Stimulated activated CD8-positive, alpha-beta memory T cell treated with anti-CD3 and anti-CD28 coated beads, Interleukin-12 subunit alpha, Interleukin-12 subunit beta, amount 100 ng/mL, for 1 hour (primary cell): ENCODE data around the gene BAIAP2.
"Not testable (repeated sequence)": the region's sequence is repeated elsewhere in the genome, so short reads cannot be mapped to it uniquely, and the experiment has no call there.

Experiments
- DNase-seq: peaks from one replicate; pipeline ENCODE4 v3.0.0-alpha.2; 2020; ENCODE audit warnings: low read depth

The BAIAP2 gene

DNA sequence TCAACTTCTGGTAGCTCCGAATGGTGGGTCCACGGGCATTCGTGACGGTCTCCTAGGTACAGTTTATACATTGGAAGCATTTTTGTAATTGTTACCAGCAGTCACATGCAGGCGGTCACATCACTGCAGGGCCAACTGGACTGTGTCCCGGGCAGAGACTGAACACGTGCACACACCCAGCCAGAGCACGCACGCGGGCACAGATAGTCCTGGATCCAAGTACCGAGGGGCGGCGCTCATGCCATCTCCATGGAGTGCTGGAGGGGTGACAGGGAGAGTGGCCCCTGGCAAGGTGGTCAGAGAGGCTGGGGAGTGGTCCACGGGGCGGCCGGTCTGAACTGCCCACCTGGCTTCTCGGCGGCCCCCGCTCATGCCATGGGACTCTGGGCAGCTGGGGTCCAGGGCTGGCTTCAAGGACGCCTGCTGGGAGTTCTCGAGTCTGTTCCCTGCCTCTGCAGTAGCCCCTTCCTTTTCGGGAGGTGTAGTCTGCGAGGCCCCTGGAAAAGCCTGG is 34.2 kb downstream of the BAIAP2 start:
- DNase-seq: no peak

DNA sequence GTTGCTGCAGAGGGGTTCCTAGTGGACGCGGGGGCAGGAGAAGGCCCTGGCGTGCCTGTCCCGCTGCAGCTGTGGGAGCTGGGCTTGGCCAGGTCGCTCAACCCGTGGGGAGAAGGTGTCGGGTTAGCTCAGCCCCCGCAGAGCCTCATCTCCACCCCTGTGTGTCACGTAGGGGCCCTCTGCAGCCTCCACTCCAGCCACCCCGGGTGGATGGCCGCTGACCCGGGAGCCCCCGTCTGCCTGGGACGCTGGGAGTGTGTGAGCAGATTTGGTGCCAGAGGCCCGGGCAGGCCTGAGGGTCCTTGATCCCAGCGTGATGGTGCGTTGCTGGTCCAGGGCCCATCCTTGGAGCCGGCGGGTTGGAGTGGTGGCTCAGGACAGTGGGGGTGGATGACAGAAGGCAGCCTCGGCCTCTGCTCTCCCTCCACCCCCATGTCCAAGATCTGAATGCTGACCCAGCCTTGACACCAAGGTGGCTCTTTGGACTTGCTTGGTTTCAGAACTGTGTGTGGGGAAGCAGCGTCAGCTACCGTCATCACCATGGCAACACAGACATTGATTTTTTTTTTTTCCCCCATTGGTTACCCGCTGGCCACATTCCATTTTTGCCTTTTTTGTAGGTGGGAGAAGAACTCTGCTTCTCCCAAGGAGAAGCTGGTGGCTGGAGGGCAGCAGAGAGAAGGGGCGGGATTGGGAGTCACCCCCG is 35.7 kb downstream of the BAIAP2 start:
- DNase-seq: no peak

DNA sequence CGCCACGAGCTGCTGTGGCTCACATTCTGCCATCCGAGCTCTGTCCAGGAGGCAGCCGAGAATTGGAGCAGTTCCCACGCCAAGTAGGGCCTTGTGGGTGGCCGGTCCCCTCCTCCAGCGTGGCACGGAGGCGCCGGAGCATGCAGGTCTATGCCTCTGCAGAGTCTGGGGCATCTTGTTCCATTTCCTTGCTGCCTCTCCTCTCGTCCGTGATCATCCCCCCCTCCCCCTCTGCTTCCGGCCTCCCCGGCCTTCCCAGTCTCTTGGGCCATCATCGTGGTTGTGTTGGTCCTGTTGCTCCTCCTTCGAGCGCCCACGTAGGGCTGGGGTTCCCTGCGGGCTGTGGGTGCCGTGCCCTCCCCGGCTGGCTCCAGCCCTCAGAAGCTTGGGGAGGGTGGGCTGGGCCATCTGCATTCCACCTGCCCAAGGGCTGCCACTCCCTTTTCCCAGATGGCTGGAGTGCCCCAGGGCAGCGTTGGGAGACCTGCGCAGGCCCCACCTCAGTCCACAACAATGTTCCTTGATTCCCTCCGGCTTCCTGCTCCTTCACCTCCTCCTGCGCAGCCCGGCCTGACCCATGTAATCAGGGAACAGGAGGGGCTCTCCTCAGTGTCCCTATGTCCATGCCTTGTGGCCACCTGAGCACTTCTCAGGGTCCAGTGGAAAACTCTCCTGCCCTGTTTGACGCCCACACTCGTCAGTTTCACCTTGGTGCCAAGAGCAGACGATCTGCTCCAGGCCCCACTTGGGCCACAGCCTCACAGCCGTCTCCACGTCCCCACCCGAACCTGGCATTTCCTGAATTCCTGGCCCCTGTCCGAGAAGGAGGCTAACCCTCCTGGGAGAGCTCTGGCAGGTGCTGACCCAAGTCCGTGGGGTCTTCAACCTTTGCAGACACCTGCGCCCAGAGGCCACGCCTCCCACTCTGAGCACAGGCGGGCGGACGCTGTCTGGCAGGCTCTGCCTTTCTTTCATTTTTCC is 37.1 kb downstream of the BAIAP2 start:
- DNase-seq: no peak

DNA sequence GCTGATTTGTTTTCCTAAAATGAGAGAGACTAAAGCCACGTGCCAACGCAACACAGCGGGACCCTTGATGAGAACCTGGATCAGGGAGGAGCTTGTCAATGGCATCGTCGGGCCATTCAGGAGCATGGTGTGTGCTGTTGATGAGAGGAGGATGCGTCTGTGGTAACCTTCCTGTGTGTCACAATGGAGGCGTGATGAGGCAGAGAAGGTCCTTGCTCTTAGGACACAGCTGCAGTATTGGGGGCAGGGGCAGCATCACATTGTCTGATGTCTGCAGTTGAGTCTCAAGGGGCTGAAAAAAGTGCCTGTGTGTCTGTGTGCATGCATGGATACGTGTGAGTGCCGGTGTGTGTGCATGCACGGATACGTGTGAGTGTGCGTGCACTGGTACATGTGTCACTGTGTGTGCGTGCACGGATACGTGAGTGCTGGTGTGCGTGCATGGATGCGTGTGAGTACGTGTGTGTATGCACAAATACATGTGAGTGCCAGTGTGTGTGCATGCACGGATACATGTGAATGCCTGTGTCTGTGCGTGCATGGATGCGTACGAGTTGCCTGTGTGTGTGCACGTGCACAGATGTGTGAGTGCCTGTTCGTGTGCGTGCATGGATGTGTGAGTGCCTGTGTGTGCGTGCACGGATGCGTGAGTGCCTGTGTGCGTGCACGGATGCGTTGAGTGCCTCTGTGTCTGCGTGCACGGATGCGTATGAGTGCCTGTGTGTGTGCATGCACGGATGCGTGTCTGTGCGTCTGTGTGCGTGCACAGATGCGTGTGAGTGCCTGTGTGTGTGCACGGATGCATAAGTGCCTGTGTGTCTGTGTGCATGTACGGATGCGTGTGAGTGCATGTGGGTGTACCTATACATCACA is 39.3 kb downstream of the BAIAP2 start:
- DNase-seq: no peak

DNA sequence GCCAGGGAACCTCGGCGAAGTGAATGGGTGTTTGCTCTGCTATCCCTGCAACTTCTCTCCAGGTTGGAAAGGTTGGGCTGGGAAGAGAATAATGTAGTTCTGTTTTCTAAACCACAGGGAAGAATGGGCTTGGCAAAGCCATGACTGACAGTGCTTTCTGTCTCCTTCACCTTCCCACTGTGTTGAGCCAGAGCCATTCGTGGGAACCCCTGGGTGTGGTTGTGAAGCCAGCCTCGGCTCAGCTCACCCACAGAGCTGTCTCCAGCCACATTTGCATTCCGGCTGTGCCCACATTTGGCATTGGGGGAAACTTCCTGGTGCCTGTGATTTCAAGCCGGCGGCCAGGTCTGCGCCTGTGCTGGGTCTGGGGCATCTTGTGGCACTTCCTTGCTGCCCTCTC is 39.9 kb downstream of the BAIAP2 start:
- no peak for DNase-seq

DNA sequence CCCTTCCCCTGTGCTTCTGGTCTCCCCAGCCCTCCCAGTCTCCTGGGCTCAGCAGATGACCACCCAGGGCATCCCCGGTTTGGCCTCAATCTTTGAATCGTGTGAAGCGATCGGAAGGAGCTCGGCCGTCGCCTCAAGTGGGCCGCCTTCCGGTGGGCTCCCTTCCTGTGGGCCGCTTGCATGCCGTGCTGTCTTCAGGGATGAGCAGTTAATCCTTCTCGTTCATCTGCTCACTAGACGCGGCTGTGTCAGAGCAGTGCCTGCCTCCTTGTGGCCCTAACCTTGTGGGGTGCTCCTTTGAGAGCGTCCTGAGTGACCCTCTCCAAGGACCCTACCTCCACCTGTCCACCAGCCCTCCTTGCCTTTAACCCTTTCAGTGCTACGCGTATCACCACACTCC is 40.4 kb downstream of the BAIAP2 start:
- no peak for DNase-seq

DNA sequence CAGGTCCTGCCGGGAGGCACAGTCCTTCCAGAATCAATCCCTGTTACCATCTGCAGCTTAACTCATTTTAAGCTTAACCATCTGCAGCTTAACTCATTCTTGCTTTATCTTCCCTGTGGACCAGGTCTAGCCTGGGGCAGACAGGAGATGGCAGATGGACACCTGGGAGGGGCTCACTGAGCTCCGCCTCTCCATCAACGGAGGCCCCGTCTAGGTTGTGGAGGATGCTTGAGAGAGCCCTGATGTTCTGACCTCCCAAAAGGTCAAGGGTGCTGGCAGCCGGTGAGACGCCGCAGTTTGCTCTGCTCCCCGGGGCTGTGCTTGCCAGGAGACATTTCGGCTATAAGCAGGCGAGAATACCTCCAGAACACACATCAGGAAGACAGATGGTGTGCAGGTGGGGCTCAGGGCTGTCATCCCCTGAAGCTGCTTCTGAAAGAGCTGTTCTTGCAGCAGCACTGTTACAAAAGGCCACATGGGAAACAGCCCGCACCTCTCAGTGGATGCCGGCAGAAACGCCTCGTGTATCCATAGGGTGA is 41.3 kb downstream of the BAIAP2 start:
- no peak for DNase-seq

DNA sequence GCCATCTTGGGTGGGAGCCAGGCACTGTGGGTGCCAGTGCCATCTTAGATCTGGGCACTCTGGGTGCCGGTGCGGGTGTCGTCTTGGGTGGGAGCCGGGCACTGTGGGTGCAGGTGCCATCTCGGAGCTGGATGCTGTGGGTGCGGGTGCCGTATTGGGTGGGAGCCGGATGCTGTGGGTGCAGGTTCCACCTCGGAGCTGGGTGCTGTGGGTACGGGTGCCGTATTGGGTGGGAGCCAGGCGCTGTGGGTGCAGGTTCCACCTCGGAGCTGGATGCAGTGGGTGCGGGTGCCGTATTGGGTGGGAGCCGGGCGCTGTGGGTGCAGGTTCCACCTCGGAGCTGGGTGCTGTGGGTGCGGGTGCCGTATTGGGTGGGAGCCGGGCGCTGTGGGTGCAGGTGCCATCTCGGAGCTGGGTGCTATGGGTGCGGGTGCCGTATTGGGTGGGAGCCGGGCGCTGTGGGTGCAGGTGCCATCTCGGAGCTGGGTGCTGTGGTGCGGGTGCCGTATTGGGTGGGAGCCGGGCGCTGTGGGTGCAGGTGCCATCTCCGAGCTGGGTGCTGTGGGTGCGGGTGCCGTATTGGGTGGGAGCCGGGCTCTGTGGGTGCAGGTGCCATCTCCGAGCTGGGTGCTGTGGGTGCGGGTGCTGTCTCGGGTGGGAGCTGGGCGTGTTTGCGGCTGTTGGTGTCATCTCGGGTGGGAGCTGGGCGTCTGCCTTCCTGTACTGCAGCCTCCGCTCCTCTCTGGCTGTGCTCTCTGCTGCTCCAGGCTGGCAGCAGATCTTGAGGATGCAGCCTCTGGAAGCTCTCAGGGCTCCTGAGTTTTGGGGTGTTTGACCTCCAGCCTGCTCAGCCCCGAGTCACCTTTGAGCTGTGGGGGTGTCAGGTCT is 43.3 kb downstream of the BAIAP2 start:
- not testable (repeated sequence) for DNase-seq

DNA sequence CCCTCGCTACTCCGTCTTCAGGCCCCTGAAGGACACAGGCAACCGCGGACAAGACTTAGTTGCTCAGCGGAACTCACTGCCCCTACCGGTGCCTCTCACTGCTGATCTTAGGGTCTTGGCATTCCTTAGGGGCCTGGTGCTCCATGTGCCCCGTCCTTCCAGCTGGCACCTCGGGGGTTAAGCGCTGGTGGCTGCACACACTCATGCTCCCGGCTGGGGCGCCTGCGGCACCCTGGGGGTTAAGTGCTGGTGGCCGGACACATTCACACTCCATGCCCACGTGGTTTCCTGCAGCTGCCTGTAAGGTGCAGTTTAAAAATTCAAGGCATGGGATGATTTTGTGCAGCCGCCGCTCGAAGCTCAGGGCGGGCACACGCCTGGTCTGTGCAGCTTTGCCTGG is 45.1 kb downstream of the BAIAP2 start:
- DNase-seq: no peak

DNA sequence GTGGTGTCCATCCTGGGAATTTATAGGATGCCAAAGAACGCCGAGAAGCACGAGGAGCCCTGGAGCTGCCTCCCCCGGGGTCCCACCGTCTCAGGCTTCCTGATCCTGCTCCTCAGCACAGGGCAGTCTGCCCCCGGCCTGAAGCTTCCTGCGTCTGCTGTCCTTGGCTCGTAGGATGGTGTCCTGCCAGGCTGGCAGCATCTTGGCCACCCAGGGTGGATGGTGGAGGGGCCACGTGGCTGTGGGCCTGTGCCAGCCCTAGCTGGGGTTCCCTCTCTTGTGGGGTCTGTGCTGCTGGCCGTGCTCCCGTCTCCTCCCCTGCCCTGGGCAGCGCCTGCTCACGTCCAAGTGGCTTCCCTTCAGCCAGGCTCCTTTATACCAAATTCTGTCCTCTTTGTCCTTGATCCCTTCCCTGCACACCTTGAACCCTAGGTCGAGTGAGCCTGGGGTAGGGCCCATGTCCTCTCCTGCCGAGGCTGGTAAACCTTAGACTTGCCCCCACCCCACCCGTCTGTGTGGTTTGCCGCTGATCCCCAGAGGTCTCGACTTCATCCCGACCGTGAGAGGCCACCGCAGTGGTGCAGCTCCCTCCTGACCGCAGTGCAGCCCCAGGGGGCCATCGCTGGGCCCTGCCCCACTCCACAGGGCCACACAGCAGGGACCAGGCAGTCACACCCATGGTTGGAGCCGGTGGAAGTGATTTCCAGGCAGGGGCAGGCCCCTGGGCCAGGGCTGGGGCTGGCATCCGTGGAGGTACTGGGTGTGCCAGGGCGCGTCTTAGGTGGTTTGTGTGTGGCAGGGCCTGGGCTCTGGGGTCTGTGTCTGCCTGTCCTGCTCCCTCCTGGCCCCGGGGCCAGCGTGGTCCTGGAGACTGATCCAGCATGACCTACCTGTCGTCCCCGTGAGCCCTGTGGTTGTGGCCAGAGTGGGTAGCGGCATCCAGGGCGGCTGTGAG is 46.5 kb downstream of the BAIAP2 start:
- no peak for DNase-seq

DNA sequence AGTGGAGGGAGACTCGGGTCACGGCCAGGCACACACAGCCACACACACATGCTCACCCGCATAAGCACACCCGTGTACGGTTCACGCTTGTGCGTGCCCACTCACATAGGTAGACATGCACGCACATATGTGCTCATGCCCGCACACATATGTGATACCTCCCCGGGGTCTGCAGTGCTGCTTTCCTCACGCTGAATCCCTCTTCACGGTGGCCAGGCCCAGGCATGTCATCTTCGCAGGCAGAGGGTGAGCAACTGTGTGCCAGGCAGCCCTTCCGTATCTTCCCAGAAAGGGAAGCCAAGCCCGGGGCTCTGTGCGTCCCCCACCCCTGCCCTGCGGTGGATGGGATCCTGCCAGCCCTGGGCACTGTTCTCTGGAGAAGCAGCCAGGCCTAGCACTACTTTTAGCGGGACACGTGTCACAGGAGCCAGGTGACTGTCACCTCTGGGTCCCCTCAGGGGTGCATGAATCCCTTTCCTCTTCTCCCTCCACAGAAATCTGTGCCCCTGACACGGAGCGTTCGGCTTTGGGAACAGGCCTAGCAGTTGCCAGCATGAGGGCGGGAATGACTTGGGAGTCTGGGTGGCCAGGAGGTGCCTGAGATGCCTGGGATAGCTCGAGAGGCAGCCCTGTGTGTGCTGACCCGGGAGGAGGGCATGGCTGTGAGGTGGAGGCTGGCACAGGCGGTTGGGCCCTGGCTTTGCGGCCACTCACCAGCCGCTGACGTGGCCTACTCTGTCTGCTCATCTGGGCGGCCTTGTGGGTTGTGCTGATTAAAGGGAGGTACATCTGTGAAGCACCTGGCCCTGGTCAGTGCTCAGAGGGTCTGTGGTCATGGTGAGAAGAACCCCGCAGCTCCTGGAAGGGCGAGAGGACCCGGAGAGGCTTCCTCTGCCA is 47.5 kb downstream of the BAIAP2 start:
- no peak for DNase-seq

DNA sequence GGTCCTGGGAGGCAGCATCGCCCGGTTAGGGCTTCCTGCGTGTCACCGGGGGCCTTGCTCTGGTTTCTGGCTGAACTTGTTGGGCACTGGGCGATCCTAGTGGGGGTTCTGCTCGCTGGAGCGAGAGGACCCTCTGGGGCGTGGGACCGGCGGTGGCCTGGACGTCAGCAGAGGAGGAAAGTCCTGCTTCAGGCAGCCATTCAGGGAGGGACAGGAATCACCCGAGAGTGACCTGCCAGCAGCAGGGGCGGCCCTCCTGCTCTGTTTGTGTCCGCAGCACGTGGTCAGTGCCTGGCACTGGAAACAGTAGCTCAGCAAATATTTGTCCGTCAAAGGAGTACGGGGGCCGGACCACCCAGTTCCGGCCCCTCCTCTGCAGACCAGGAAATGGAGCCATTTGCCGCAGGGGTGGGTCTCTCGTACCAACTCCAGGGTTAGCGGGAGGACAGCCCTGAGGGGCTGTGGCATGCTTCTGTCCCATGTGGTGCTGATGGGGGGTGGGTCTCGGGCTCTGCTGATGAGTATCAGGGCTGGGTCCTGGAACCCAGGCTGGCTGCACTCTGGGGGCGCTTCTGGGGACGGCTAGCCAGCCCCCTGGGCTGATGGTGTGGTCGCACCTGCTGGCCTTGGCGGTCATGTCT is 48.3 kb downstream of the BAIAP2 start:
- DNase-seq: no peak

DNA sequence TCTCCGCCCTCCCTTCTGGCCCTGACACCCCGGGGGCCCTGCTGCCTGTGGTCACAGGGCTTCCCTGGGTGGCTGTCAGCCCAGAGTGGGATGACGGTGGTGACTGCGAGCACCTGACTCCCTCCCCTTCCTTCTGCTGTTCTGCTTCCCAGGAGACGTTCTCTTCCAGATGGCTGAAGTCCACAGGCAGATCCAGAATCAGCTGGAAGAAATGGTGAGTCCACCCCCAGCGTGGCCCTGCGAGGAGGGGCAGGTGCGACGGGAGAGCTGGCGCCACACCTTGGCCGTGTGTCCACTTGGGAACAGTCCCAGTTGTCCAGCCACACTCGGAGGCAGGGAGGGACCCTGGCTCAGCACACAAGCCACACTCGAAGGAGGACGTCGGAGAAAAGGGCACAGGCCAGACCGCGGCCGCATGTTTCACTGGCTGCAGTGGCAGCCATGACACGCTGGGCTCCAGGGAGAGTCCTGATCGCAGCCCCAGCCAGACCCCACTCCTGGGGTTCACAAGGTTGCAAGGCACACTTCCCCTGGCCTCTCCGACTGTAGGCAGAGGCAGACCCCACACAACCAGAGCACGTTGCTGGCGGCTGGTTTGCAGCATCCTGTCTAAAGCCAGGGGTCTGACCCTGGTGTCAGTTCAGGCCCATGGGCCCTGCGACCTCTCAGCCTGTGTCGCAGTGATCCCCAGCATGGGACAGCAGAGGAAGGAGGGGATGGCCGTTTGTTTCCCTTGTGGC is 49.9 kb downstream of the BAIAP2 start:
- DNase-seq: no peak

DNA sequence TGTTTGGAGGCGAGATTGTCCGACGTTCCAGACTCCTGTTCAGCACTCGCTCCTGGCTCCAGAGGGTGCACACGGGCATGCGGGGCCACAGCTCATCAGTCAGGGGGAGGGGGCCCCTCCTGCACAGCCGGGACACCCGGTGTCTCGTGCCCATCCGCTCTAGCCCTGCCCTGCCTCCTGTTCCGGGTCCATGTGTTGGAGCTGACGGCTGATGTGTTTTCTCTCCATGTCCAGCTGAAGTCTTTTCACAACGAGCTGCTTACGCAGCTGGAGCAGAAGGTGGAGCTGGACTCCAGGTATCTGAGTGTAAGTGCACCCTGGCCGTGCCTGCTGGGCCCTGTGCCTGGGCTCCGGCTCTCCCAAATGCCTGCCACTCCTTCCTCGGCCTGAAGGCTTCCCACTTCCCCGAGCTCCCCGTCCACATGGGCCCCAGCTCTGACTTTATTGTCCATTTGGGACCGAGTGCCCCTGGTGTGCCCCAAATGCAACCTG is 50.5 kb downstream of the BAIAP2 start:
- no peak for DNase-seq

DNA sequence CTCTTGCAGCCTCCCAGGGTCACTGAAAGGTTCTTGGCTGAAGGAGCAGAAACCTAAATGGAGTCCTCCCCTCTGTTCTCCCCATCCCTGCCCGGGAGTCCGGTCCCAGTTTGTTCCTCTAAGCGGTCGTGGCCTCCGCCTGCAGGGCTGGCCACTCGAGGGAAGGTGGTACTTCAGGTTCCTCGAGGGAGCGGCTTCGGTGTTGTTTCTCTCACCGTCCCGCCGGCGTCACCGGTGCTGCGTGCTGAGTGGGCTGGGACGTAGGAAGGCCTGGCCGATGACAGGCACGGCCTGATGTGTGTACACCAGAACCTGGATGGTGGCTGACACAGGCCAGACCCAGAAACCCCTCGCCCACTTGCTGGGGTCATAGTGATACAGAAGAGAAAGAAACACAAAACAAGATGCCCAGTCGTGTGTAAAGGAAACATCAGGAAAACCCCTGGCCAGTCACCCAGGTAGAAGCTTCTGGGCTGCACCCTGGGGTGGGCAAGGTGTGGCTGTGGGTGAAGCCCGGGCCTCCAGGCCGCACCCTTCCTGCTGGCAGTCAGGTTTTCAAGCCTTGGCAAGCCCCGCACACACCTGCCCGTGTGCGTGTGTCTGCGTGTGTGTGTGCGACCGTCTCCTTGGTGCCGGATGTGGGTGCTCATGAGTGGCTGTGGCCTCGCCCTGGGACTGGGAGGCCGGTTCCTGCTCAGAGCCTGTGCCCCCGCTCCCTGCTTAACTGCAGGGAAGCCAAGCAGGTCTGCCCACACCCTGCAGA is 52.0 kb downstream of the BAIAP2 start:
- no peak for DNase-seq

DNA sequence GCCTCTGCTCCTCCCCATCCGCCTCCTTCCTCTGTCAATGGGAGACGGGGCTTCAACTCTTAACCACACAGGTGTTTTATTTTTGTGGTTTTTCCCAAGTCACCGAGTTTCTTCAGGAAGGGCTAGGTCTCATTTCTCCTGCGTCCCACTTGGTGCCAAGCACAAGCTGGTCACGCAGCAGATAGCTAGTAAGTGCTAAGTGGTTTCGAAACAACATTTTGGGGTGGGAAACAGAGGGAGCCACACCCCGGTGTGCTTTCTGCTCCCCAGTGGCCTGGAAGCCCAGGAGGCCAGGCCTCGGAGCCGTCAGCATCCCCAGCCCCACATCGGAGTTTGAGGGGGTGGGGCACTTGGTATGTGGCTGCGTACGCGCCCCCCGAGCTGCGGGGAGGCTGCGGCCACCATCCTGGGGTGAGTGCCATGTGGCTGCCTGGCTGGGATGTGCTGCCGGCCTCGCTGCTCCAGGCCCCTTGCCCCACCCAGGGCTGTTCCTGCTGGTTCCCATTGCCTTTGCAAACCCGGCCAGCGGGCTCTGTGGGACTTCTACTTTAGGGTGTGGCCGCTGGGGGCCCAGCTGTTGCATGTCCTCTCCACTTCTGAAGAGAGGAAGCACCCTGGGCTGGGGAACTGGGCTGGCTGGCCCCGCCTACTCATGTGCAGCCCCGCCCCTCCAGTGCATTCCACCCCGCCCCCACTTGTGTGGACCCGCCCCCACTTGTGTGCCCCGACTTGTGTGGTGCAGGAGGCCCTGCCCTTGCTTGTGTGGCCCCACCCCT is 55.6 kb downstream of the BAIAP2 start:
- DNase-seq: no peak
